ENCODE measurements around the gene ZDHHC8.

- no peak for TF ChIP-seq CTCF (IDR thresholded peaks at IDR 0.05)
- no peak for TF ChIP-seq POLR2A (IDR thresholded peaks at IDR 0.05)
- no peak for TF ChIP-seq POLR2AphosphoS5 (IDR thresholded peaks at IDR 0.05)
- no peak for TF ChIP-seq EP300 (IDR thresholded peaks at IDR 0.05)
Measured at GRCh38 chr22:20115691-20116375, 15.8 kb upstream of the ZDHHC8 start, which contains the start of gene RANBP1.
